Ramos (cell line): Measurements from ENCODE around the gene PRRT4.

ENCODE experiments used
- in situ Hi-C: fragments of 300-500 bp; cut with MboI; formaldehyde crosslinking; loops from one replicate; pipeline ENCODE4 v1.14.3; 2022; ENCODE audit warnings: low sequenced_read_pairs; ENCODE audit not compliant: unreplicated experiment

The PRRT4 gene

GRCh38 chr7:128361411-128362379 is at the start of gene PRRT4:
Gene PRRT4, minus strand, starts transcription at chr7:128361690.
- in situ Hi-C loops, result no loop called here

- in situ Hi-C loops, result no loop called here
Measured at GRCh38 chr7:128410451-128410753, 48.9 kb upstream of the PRRT4 start.

GRCh38 chr7:128409596-128410450 is 48.3 kb upstream of the PRRT4 start, which contains the start of gene IMPDH1:
Gene IMPDH1, minus strand, starts transcription at chr7:128409982. Its CDS starts 81 bp downstream, at chr7:128409901.
- in situ Hi-C loops, result no loop called here

GRCh38 chr7:128408709-128409595 is 47.5 kb upstream of the PRRT4 start:
- in situ Hi-C loops, result no loop called here

- in situ Hi-C loops, result no loop called here
Measured at GRCh38 chr7:128407751-128408708, 46.5 kb upstream of the PRRT4 start.

- in situ Hi-C loops, result no loop called here
Measured at GRCh38 chr7:128407233-128407589, 45.7 kb upstream of the PRRT4 start.

- in situ Hi-C loops, result no loop called here
Measured at GRCh38 chr7:128406314-128407232, 45.1 kb upstream of the PRRT4 start.

- in situ Hi-C loops, result no loop called here
Measured at GRCh38 chr7:128405471-128406313, 44.2 kb upstream of the PRRT4 start.

GRCh38 chr7:128404886-128405470 is 43.5 kb upstream of the PRRT4 start:
- in situ Hi-C loops, result no loop called here

GRCh38 chr7:128404143-128404681 is 42.7 kb upstream of the PRRT4 start:
- in situ Hi-C loops, result no loop called here

GRCh38 chr7:128403676-128404075 is 42.2 kb upstream of the PRRT4 start:
- in situ Hi-C loops, result no loop called here

GRCh38 chr7:128402356-128402755 is 40.9 kb upstream of the PRRT4 start:
- in situ Hi-C loops, result no loop called here

GRCh38 chr7:128400566-128400965 is 39.1 kb upstream of the PRRT4 start:
- in situ Hi-C loops, result no loop called here

GRCh38 chr7:128399991-128400390 is 38.5 kb upstream of the PRRT4 start:
- in situ Hi-C loops, result no loop called here

- in situ Hi-C loops, result no loop called here
Measured at GRCh38 chr7:128398841-128399135, 37.3 kb upstream of the PRRT4 start.

GRCh38 chr7:128398016-128398840 is 36.7 kb upstream of the PRRT4 start:
- in situ Hi-C loops, result no loop called here
